K562 (cell line): Measurements from ENCODE around the gene PHACTR2.

ENCODE experiments used
- CBX5 ChIP-seq: IDR thresholded peaks from 2 replicates; pipeline ENCODE4 v1.6.1; 2014; ENCODE audit warnings: low read depth, borderline replicate concordance
- CREB1 ChIP-seq, 2 experiments: sonication (generic) in 1 of 2; formaldehyde crosslinking in 1 of 2; IDR thresholded peaks; 2 replicates each; pipeline versions ENCODE4 v1.6.1 to v1.8.0; 2012 to 2022; ENCODE audit warnings: inconsistent platforms in 1 of 2, mild to moderate bottlenecking in 1 of 2, missing genetic modification reagents in 1 of 2, moderate library complexity in 1 of 2
- CTCF ChIP-seq, 3 experiments: IDR thresholded peaks in 2 of 3; conservative IDR thresholded peaks in 1 of 3; 2 replicates each; pipeline ENCODE4 v1.5.1; 2011 to 2012; ENCODE audit warnings: low read length in 3 of 3, mild to moderate bottlenecking in 3 of 3, control low read depth in 2 of 3, improper control_type of control experiment in 1 of 3, inconsistent platforms in 1 of 3, low read depth in 1 of 3, mixed read lengths in 1 of 3, moderate library complexity in 1 of 3; ENCODE audit not compliant: insufficient read depth in 2 of 3
- E2F4 ChIP-seq: sonication (generic); formaldehyde crosslinking; IDR thresholded peaks from 2 replicates; pipeline ENCODE4 v1.8.0; 2022; ENCODE audit warnings: mild to moderate bottlenecking, low read depth, missing genetic modification reagents
- E2F5 ChIP-seq: sonication (generic); formaldehyde crosslinking; IDR thresholded peaks from 2 replicates; pipeline ENCODE4 v1.8.0; 2022; ENCODE audit warnings: mild to moderate bottlenecking, missing genetic modification reagents
- HDAC2 ChIP-seq: fragments of 450-650 bp; IDR thresholded peaks from 2 replicates; pipeline ENCODE4 v1.6.1; 2016; ENCODE audit warnings: mild to moderate bottlenecking
- LEF1 ChIP-seq: fragments of 450-650 bp; IDR thresholded peaks from 2 replicates; pipeline ENCODE4 v1.6.1; 2016; ENCODE audit warnings: mild to moderate bottlenecking
- POLR2A ChIP-seq: fragments of 450-650 bp; conservative IDR thresholded peaks from 2 replicates; pipeline ENCODE4 v1.6.1; 2016
- RFX5 ChIP-seq: IDR thresholded peaks from 2 replicates; pipeline ENCODE4 v1.6.1; 2011; ENCODE audit warnings: low read depth, mild to moderate bottlenecking, improper control_type of control experiment, low read length
- ZNF274 ChIP-seq: IDR thresholded peaks from 2 replicates; pipeline ENCODE4 v1.6.1; 2011; ENCODE audit warnings: low read depth, mild to moderate bottlenecking, low read length, moderate library complexity, borderline replicate concordance
- ZZZ3 ChIP-seq: fragments of 450-650 bp; IDR thresholded peaks from 2 replicates; pipeline ENCODE4 v1.6.1; 2016; ENCODE audit warnings: antibody characterized with exemption, mild to moderate bottlenecking, moderate library complexity

GRCh38 chr6:143727035-143727434 is 49.3 kb downstream of the PHACTR2 start:
- TF ChIP-seq ZNF274 (no peak), E2F4 (no peak), CBX5 (no peak), POLR2A (no peak), CTCF (IDR thresholded peaks at IDR 0.05 in 2 of 3, conservative IDR thresholded peaks at IDR 0.05 in 1 of 3; ENCODE audit: insufficient read depth in 2 of 3, low read depth in 1 of 3, low read length in 3 of 3) (no peak), ZZZ3 (no peak), CREB1 (IDR thresholded peaks at IDR 0.05) (no peak), CREB1 (CRISPR knock-in tag; IDR thresholded peaks at IDR 0.05) (no peak), RFX5 (no peak), LEF1 (peak; percentile 68; the same call in 1 of the 2 replicates), HDAC2 (no peak), E2F5 (CRISPR knock-in tag) (no peak)
